ENCODE results near the gene ACADM. TPM values are rescaled to one million over a fixed set of nuclear protein-coding genes. Genes with fewer than 3 reads are reported as not detected.

The ACADM gene
- total and polyA plus RNA-seq, 2 of the 13 experiments (the other 11 are each of a cell fraction or from before 2014, with no cell fraction given), result 43.7 to 92.2 TPM

DNA sequence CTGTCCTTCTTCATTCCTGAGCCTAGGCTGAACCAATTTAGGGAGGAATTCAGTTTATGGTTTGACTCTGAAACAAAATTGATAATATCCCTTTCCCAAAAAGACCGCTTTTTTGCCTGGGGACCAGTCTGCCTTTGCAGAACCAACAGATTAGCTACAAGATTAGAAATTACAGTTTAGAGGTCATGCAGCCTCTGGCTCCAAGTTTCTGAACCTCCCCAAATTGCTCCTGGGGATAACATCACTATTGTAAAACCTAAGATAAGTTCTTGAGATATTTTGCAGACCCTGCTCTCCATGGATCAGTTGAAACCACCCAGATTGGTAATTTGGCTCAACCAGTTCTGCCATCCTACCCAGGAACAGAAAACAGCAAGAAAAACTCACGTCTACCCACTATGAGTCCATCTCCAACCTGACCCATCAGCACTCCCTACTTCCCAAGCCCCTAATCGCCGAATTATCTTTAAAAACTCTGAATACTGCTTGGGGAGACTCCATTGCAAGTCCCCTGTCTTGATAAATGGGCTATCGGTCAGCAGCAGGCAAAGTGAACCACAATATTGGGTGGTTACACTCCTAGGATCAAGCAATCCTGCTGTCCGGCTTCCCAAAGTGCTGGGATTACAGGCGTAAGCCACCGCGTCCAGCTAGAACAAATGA lies 60.9 kb downstream of the ACADM start (continued):
- TF ChIP-seq, protein P1, sequence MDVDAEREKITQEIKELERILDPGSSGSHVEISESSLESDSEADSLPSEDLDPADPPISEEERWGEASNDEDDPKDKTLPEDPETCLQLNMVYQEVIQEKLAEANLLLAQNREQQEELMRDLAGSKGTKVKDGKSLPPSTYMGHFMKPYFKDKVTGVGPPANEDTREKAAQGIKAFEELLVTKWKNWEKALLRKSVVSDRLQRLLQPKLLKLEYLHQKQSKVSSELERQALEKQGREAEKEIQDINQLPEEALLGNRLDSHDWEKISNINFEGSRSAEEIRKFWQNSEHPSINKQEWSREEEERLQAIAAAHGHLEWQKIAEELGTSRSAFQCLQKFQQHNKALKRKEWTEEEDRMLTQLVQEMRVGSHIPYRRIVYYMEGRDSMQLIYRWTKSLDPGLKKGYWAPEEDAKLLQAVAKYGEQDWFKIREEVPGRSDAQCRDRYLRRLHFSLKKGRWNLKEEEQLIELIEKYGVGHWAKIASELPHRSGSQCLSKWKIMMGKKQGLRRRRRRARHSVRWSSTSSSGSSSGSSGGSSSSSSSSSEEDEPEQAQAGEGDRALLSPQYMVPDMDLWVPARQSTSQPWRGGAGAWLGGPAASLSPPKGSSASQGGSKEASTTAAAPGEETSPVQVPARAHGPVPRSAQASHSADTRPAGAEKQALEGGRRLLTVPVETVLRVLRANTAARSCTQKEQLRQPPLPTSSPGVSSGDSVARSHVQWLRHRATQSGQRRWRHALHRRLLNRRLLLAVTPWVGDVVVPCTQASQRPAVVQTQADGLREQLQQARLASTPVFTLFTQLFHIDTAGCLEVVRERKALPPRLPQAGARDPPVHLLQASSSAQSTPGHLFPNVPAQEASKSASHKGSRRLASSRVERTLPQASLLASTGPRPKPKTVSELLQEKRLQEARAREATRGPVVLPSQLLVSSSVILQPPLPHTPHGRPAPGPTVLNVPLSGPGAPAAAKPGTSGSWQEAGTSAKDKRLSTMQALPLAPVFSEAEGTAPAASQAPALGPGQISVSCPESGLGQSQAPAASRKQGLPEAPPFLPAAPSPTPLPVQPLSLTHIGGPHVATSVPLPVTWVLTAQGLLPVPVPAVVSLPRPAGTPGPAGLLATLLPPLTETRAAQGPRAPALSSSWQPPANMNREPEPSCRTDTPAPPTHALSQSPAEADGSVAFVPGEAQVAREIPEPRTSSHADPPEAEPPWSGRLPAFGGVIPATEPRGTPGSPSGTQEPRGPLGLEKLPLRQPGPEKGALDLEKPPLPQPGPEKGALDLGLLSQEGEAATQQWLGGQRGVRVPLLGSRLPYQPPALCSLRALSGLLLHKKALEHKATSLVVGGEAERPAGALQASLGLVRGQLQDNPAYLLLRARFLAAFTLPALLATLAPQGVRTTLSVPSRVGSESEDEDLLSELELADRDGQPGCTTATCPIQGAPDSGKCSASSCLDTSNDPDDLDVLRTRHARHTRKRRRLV (CRISPR knock-in tag; IDR thresholded peaks at IDR 0.05), result 0 out of 2 replicates have a peak, but pooled peaks have one; percentile 39
- TF ChIP-seq, protein P2, sequence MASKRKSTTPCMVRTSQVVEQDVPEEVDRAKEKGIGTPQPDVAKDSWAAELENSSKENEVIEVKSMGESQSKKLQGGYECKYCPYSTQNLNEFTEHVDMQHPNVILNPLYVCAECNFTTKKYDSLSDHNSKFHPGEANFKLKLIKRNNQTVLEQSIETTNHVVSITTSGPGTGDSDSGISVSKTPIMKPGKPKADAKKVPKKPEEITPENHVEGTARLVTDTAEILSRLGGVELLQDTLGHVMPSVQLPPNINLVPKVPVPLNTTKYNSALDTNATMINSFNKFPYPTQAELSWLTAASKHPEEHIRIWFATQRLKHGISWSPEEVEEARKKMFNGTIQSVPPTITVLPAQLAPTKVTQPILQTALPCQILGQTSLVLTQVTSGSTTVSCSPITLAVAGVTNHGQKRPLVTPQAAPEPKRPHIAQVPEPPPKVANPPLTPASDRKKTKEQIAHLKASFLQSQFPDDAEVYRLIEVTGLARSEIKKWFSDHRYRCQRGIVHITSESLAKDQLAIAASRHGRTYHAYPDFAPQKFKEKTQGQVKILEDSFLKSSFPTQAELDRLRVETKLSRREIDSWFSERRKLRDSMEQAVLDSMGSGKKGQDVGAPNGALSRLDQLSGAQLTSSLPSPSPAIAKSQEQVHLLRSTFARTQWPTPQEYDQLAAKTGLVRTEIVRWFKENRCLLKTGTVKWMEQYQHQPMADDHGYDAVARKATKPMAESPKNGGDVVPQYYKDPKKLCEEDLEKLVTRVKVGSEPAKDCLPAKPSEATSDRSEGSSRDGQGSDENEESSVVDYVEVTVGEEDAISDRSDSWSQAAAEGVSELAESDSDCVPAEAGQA (IDR thresholded peaks at IDR 0.05; ENCODE audit: low read depth), result no peak
- TF ChIP-seq, protein P2 (CRISPR knock-in tag; IDR thresholded peaks at IDR 0.05; ENCODE audit: borderline replicate concordance), result no peak
- TF ChIP-seq, protein P3, sequence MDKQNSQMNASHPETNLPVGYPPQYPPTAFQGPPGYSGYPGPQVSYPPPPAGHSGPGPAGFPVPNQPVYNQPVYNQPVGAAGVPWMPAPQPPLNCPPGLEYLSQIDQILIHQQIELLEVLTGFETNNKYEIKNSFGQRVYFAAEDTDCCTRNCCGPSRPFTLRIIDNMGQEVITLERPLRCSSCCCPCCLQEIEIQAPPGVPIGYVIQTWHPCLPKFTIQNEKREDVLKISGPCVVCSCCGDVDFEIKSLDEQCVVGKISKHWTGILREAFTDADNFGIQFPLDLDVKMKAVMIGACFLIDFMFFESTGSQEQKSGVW (CRISPR knock-in tag; IDR thresholded peaks at IDR 0.05; ENCODE audit: borderline replicate concordance), result no peak
- TF ChIP-seq, protein P4, sequence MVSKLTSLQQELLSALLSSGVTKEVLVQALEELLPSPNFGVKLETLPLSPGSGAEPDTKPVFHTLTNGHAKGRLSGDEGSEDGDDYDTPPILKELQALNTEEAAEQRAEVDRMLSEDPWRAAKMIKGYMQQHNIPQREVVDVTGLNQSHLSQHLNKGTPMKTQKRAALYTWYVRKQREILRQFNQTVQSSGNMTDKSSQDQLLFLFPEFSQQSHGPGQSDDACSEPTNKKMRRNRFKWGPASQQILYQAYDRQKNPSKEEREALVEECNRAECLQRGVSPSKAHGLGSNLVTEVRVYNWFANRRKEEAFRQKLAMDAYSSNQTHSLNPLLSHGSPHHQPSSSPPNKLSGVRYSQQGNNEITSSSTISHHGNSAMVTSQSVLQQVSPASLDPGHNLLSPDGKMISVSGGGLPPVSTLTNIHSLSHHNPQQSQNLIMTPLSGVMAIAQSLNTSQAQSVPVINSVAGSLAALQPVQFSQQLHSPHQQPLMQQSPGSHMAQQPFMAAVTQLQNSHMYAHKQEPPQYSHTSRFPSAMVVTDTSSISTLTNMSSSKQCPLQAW (CRISPR knock-in tag; IDR thresholded peaks at IDR 0.05), result 0 out of 2 replicates have a peak, but pooled peaks have one; percentile 9
- 0 out of 2 replicates have a peak, but pooled peaks have one; percentile 18 for TF ChIP-seq ZC3H4 (CRISPR knock-in tag; IDR thresholded peaks at IDR 0.05; ENCODE audit: borderline replicate concordance)
- TF ChIP-seq ZNF883 (CRISPR knock-in tag; IDR thresholded peaks at IDR 0.05; ENCODE audit: not compliant biosample characterization), result no peak
- no peak for TF ChIP-seq ELF3 (CRISPR knock-in tag; IDR thresholded peaks at IDR 0.05)
- TF ChIP-seq, protein P5, sequence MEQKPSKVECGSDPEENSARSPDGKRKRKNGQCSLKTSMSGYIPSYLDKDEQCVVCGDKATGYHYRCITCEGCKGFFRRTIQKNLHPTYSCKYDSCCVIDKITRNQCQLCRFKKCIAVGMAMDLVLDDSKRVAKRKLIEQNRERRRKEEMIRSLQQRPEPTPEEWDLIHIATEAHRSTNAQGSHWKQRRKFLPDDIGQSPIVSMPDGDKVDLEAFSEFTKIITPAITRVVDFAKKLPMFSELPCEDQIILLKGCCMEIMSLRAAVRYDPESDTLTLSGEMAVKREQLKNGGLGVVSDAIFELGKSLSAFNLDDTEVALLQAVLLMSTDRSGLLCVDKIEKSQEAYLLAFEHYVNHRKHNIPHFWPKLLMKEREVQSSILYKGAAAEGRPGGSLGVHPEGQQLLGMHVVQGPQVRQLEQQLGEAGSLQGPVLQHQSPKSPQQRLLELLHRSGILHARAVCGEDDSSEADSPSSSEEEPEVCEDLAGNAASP (CRISPR knock-in tag; IDR thresholded peaks at IDR 0.05; ENCODE audit: borderline replicate concordance), result no peak
- no peak for TF ChIP-seq RFX3 (CRISPR knock-in tag; IDR thresholded peaks at IDR 0.05)
- no peak for TF ChIP-seq YY1 (IDR thresholded peaks at IDR 0.05; ENCODE audit: insufficient read depth, insufficient replicate concordance, low read depth, low read length)
- no peak for TF ChIP-seq ZNF501 (CRISPR knock-in tag; IDR thresholded peaks at IDR 0.05)
